Stimulated activated CD4-positive, alpha-beta T cell treated with anti-CD3 and anti-CD28 coated beads, Interleukin-2, amount 100 ng/mL, for 24 hours (primary cell): ENCODE data around the gene MTG2.

Experiments
- DNase-seq, 2 donors: peaks; one replicate each; pipeline ENCODE4 v3.0.0-alpha.2; 2020

Gene MTG2, protein sequence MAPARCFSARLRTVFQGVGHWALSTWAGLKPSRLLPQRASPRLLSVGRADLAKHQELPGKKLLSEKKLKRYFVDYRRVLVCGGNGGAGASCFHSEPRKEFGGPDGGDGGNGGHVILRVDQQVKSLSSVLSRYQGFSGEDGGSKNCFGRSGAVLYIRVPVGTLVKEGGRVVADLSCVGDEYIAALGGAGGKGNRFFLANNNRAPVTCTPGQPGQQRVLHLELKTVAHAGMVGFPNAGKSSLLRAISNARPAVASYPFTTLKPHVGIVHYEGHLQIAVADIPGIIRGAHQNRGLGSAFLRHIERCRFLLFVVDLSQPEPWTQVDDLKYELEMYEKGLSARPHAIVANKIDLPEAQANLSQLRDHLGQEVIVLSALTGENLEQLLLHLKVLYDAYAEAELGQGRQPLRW

DNA sequence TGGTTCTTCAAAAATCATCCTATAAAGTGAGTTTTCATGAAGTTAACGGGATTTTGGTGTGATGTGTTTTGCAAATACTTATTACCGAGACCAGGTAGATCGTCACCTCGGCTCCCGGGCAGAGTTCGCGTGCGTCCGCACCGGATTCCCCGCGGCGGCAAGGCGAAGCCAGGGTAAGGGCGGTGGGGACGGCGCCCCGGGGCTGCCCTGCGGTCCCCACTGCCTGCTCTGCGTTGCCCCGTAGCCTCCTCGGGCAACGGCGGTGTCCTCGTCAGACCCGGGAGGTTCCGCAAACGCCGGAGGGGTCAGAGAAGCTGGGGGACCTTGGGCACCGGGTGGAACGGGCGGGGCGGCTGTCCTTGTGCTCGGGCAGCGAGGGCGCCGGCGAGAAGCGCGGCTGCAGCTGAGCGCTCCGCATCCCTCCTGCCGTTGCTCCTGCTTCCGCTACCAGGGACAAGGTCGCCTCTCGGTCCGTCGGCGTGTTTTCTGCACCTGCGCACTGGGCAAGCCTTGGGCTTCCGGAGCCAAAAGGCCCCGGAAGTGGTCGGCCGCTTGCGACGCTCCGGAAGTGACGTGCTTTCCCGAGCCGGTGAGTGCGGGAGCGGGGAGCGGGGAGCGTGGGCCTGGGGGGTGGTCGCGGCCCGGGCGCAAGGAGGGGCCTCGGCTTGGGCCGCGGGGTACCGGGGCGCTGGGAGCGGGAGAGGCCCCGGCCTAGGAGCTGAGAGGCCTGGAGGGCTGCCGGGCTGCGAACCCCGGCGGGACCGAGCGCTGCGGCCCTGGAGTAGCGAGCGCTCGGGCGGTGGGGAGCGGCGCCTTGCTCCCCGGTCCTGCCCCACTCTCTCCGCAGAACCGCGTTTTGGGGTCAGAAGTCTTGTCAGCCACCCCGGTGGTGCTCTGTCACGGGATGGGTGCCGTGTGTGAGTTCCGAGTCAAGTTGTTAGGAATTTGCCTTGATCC is at the start of gene MTG2:
Gene MTG2, plus strand, starts transcription at position 560 of the 957 bp plus-strand sequence. CDS start 10,393 bp downstream, outside the sequence.
- peak; percentile 94 for DNase-seq

DNA sequence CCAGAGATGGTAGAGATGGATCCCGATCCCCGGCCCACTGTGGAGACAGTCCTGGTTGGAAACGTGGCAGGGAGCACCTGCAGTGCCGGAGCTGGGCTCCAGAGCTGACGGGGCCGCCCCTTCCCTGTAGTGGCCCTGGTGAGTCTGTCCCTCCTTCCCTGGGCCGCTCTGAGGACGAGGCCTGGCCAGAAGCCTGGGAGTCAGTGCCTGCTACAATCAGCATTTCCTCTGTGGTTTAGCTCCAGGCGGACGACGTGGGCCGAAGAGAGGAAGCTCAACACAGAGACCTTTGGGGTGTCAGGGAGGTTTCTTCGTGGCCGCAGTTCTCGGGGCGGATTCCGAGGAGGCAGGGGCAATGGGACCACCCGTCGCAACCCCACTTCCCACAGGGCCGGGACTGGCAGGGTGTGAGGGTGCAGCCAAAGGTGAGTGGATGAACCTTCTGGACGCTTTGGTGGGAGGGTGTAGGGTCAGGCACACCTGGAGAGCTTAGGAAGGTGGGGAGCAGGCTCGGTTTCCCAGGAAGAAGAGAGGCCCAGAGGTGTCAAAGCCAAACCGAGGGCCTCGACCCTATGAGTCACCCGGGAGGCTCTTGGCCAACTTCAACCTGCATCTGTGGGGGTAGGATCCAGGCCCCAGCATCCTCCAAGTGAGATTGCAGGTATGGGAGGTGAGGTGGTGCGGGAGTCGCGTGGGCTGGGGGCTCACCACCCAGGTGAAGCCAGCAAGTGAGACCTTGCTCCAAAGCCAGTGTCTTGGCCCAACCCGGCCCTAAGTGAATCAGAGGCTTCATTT is 49.6 kb upstream of the MTG2 start:
- no peak for DNase-seq

- no peak for DNase-seq
These were observed 49.0 kb upstream of the MTG2 start for GRCh38 chr20:62133864-62134263.

GRCh38 chr20:62134735-62135231 is 48.0 kb upstream of the MTG2 start:
- DNase-seq: no peak

DNA sequence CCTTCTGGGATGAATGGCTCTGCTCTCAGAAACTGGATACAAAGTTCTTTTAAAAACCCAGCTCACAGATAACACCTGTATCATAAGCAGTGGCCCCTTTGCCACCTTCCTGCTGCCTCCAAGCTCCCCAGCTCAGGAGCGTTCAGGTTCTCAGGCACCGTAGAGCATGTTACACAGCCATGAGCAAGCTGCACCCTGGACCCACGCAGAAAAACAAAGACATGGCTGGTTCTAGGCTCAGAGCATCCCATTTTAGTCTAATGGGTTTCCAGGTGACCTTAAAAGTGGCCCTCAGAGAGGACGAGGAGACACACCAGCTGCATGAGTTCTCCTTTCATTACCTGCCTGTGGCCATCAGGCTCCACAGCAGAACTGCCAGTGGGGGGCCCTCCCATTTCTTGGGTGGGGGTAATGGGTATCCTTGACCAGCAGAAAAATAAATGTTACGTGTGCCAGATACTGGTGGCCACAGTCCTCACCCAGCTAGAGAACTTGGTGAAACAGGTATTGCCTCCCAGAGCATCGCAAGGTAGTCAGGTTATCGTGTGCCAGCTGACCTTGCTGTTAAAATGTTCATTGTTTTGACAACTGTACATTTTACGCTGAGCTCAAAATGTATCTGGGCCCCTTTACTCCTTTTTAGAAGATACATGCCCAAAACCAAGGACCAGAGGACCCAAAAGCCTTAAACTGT is 47.1 kb upstream of the MTG2 start:
- DNase-seq: no peak

DNA sequence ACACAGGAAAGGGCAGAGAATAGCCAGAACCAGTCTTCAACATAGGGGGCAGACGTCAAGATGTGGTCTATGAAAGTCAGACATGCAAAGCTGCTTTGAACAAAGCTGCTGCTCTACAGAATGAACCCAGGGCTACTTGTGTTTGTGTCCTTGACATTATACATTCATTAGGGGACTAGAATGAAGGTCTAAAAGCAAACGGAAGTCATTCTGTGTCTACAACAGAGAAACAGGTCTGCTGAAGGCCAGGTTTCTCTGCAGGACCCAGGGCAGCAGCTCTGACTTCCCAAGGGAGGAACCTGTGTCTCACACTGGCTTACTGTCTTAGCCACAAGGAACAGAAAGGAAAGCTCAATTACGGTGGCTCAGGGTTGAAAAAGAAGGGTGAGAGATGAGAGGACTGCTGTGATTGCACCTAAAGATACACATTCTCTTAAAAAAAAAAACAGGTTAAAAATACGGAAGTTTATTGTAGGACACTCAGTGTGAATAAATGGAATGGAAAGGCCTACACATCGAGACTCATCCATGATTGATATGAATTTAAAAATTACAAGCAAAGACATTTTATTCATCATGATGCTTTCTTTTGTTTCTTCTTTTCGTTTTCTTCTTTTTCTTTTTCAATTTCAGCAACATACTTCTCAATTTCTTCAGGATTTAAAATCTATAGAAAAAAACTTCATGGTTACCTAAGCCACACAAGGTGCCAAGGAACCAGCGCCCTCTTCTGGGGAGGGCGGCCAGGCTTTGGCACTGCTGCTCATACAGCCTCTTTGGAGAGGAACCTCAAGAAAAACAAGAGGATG is 46.3 kb upstream of the MTG2 start:
- DNase-seq: peak; percentile 65 to 68

- no peak for DNase-seq
These were observed 45.8 kb upstream of the MTG2 start for GRCh38 chr20:62137092-62137384.

GRCh38 chr20:62137478-62138203 is 45.2 kb upstream of the MTG2 start:
- no peak for DNase-seq

GRCh38 chr20:62138204-62138543 is 44.7 kb upstream of the MTG2 start:
- no peak for DNase-seq

DNA sequence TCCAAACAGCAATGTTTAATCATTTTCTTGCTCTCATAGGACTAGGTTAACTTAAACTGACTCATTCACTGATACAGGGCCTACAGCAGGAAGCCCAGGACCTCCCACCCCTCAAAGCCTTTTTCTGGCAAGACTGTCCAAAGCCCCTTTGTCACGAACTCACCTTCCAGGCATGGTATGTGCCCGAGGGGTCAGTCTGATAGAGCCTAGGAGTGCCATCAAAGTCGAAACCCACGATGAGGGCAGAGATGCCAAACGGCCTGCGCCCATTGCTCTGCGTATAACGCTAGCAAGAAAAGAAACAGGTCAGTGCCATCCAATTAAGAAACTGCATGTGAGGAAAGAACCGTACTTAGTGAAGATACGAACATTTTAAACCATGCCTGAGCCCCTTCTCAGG is 43.9 kb upstream of the MTG2 start:
- no peak for DNase-seq

DNA sequence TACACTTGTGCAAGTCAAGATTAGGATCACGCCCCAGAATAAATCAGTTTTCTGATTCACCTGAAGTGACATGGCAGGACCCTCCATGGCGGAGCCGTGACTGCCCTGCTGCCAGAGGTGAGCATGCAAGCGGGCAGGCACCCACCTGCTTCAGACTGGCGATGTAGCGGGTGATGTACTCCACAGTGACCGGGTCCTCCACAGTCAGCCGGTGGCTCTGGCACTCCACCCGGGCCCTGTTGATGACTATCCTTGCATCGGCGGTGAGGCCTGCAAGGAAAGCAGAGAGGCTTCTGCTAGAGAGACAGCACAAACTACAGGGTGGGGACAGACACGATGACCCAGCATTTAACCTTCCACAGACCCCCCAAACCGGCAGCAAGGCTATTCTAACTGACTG is 43.2 kb upstream of the MTG2 start:
- no peak for DNase-seq

- DNase-seq: no peak
These were observed 41.8 kb upstream of the MTG2 start for GRCh38 chr20:62141043-62141396.

DNA sequence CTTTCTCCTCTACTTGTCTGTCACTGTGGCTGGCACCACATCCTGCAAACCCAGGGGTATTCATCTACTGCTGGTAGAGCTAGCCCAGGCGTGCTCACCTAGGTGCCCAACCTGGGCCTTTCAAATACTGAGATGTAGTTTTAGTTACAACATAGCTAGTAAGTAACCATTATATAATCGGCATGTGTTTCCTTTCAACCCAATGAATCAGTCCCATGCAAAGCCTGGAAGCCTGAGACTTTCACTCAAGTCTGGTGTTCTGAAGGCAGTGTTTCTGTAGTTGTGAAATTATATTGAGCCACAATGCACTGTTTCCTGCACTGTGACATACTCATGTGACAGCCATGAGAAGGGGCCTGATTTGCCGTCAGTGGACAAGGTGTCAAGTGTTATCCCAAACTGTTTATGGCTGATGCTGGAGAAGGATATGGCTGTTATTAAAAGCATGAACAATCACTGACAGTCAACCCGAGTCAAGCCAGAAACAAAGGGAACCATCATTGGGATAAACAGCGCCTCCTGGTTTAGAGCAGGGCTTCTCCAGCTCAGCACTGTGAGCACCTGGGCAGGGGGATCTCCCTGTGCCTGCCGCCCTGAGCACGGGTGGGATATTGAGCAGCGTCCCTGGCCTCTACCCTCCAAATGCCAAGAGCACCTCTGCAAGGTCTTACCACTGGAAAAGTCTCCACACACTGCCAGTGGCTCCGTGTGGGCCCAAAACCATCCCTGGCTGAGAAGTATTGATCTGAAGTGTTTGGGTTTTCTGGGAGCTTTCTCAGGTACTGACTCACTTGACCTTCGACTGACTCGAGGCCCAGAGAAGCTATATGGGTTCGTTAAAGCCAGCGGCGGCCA is 41.2 kb upstream of the MTG2 start:
- peak; percentile 32 to 34 for DNase-seq

DNA sequence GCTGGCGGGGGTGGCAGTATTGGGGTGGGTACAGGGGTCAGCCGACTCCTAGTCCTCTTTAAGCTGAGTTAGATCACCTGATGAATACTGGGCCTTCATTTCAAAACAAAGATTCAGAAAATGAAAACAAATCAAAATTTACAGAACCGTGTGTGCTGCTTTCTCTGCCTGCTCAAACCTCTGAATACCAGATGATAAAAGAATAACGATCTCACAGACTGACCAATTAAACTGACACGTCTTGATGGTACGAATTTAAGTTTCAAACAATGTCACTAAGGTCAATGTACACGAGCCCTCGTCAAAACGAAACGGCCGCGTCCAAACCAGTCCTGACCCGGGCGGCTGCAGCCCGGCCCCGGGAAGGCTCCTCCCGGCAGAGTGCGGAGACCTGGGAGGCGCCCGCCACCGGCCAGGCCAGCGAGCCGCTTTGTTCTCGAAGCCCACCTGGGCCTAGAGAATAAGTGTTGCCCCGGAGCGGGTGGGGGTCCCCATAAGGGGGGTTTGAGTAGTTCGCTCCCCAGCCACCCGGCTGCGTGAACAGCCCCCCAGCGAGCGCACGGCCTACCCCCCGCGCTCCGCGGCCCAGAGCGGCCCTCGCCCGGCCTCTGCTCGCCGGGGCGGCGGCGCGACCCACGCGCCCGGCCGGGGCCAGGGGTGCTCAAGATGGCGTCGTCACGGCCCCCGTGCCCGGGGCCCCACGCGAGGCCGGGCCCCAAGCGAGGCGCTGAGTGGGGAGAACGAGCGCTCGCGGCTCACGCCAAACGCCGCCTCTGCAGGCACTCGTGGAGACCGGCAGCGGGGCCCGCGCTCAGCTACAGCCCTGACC is 40.4 kb upstream of the MTG2 start:
- DNase-seq: peak; percentile 32 to 37

DNA sequence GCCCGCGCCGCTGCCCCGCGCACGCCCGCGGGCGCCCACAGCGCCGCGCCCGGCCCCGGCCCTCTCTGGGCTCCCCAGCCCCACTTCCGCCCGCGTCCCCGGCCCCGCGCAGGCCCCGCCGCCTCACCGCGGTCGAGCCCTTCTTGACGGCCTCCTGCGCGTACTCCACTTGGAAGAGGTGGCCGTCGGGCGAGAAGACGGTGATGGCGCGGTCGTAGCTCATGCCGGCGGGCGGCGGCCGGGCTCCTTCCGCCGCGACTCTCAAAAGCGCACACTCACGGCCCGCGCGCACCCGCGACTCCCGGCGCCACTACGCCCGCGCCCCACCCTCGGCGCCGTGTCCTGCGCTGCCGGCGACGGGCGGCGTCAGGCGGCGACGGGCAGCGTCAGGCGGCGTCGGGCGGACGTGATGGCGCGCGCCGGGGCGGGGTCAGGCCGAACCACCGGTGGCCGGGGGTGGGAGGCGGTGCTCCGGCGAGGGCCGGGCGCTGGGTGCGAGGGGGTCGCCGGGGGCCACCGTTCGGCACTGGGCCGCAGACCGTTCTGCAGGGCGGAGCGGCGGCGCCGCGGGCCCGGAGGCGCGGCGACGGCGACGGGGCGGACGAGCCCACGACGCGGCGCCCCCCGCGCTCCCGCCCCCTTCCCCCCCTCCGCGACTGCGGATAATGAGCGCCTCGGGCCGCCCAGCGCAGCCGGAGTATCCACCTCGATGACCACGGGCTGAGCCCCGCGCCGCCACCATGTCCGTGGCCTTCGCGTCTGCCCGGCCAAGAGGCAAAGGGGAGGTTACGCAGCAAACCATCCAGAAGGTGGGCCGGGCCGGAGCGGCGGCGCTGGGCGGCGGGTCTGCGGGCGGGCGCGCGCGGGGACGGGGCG is 39.5 kb upstream of the MTG2 start, which contains the start of the genes PSMA7 and SS18L1:
Gene PSMA7, minus strand, starts transcription at position 314 of the 876 bp plus-strand sequence. Its CDS starts 91 bp downstream, at position 223.
Gene SS18L1, plus strand, starts transcription at position 689 of the 876 bp plus-strand sequence. Its CDS starts 52 bp downstream, at position 741.
- DNase-seq: peak; percentile 86 to 87

DNA sequence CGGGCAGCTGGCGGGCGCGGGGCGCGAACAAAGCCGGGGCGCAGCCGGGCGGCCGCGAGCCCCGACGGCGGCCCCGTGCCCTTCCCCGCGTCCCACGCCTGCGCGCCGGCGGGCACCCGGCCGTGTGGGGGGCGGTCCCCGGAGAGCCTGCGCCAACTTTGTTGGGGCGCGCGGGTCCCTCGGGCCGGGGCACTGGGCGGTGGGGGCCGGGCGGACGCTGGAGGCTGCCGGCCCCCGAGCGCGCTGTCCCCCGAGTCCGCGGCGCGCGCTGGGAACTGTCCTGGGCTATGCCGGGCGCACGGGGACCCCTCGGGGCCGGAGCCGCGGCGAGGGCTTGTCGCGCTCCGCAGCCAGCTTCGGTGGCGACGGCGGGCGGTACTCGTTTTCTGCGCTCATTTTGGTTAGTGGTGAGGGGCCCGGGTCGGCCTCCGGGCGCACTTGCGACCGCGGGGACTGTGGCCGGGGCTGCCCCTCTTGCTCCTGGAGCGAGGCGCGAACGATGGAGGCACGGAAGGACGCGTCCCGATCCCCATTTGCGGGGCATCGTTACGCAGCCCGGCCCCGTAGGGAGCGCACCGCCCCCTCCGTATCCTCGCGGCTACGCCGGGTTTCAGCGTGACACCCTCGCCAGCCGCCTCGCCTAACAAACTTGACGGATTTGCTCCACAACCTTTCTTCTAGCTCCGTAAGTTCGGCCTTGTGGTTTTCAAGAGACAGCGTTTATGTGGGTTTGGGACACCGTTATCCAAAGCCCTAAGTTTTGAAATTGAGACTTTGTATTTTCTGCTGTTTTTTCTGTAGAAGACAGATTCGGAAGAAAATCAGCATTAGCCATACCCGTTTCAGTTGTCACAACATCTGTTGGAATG is 38.6 kb upstream of the MTG2 start:
- peak; percentile 70 to 75 for DNase-seq

DNA sequence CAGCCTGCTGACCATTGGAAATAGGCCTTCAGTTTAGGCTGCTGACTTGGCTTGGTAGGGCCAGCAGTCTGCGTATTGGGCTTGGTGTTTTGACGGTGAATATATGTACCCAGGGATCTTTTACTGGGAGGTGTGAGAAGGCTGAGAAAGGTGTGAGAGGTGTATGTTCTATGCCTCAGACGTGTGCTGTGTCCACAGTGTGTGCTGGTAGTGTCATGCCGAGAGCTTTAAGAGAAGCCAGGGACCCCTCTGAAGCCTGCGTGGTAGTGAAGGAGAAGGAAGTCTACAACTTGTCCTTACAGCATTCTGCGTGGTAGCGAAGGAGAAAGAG is 37.2 kb upstream of the MTG2 start:
- DNase-seq: no peak
